Caco-2 (cell line): ENCODE data around the gene CSTF1. TPM values are rescaled to one million over a fixed set of nuclear protein-coding genes. Genes with fewer than 3 reads are reported as not detected.

Source experiments
- BruUV-seq: library from RNA; stranded (reverse); fragments of 400-500 nt; replicated peaks from 2 replicates; lab custom pipeline; 2021; lab: Mats Ljungman, UMichigan
- CTCF ChIA-PET: fragments of 300-600 bp; sonication (Branson Sonifier 250); formaldehyde crosslinking; loops from one replicate; lab custom pipeline; 2022; ENCODE audit warnings: antibody characterized with exemption; lab: Charles Lee
- POLR2A ChIA-PET: fragments of 300-600 bp; sonication (Branson Sonifier 250); formaldehyde crosslinking; loops from one replicate; lab custom pipeline; 2022; ENCODE audit warnings: antibody characterized with exemption; lab: Charles Lee
- DNase-seq, 2 experiments: peaks; one replicate each; pipeline versions ENCODE4 v3.0.0 to v3.0.0-alpha.2; 2020 to 2022
- H3K27me3 ChIP-seq: replicated peaks from 2 replicates; pipeline ENCODE4 v1.6.0; 2011; ENCODE audit warnings: low read length; ENCODE audit not compliant: control insufficient read depth, insufficient read depth
- H3K36me3 ChIP-seq: 2 replicates; pipeline ENCODE4 v1.5.1; 2011; ENCODE audit warnings: low read length; ENCODE audit not compliant: control insufficient read depth, insufficient read depth
- H3K4me1 ChIP-seq: fragments of 250-450 bp; sonication (Bioruptor Pico); 2 replicates; pipeline ENCODE4 v1.5.1; 2020; ENCODE audit warnings: mild to moderate bottlenecking
- H3K4me3 ChIP-seq: 2 replicates; pipeline ENCODE4 v1.5.1; 2011; ENCODE audit warnings: low read depth, mild to moderate bottlenecking, control low read depth, low read length
- H3K9me3 ChIP-seq: fragments of 250-450 bp; sonication (Bioruptor Pico); 2 replicates; pipeline ENCODE4 v1.5.1; 2020; ENCODE audit warnings: mild to moderate bottlenecking, moderate library complexity
- H3K27ac Mint-ChIP-seq: one replicate; pipeline ENCODE4 v1.8.0; 2022; ENCODE audit warnings: mixed read lengths; ENCODE audit not compliant: unreplicated experiment
- H3K27me3 Mint-ChIP-seq: one replicate; pipeline ENCODE4 v1.8.0; 2022; ENCODE audit warnings: mixed read lengths; ENCODE audit not compliant: insufficient read depth, unreplicated experiment
- H3K36me3 Mint-ChIP-seq: one replicate; pipeline ENCODE4 v1.8.0; 2022; ENCODE audit warnings: mild to moderate bottlenecking, mixed read lengths; ENCODE audit not compliant: insufficient read depth, unreplicated experiment
- H3K4me1 Mint-ChIP-seq: one replicate; pipeline ENCODE4 v1.8.0; 2022; ENCODE audit warnings: low read depth, mixed read lengths; ENCODE audit not compliant: unreplicated experiment
- H3K4me3 Mint-ChIP-seq: one replicate; pipeline ENCODE4 v1.8.0; 2022; ENCODE audit warnings: mild to moderate bottlenecking, moderate library complexity, mixed read lengths; ENCODE audit not compliant: unreplicated experiment
- H3K9me3 Mint-ChIP-seq: one replicate; pipeline ENCODE4 v1.8.0; 2022; ENCODE audit warnings: mixed read lengths; ENCODE audit not compliant: unreplicated experiment
- CTCF ChIP-seq, 2 experiments: fragments of 200-600 bp in 1 of 2; IDR thresholded peaks; 1 replicate in 1 of 2; 2 replicates in 1 of 2; pipeline versions ENCODE4 v1.5.1 to v1.8.0; 2011 to 2022; ENCODE audit warnings: antibody characterized with exemption in 1 of 2, control low read depth in 1 of 2, inconsistent platforms in 1 of 2, low read depth in 1 of 2, low read length in 1 of 2, mild to moderate bottlenecking in 1 of 2, moderate library complexity in 1 of 2; ENCODE audit not compliant: insufficient read depth in 1 of 2, severe bottlenecking in 1 of 2, unreplicated experiment in 1 of 2
- intact Hi-C: fragments of 100-400 bp; cut with micrococcal nuclease; formaldehyde crosslinking; loops from one replicate; pipeline ENCODE4 v1.10.0; 2022; ENCODE audit not compliant: unreplicated experiment
- total RNA-seq: library from RNA; stranded (reverse); gene quantifications from 2 replicates; pipeline ENCODE4 v1.2.3, GENCODE V29; 2022

Gene CSTF1
- total RNA-seq, 1 experiment from 2014 or later = 97.0 TPM

- no peak for DNase-seq
- no peaks in the 10 kb centered on the region for H3K36me3 ChIP-seq
- H3K4me1 ChIP-seq = peaks cover 21% of the 10 kb centered on the region
- TF ChIP-seq CTCF (IDR thresholded peaks at IDR 0.05; ENCODE audit: insufficient read depth in 1 of 2, low read depth in 1 of 2, low read length in 1 of 2, severe bottlenecking in 1 of 2, unreplicated experiment in 1 of 2) = no peak
- CTCF ChIA-PET = no interaction called here
- H3K4me1 Mint-ChIP-seq = peaks cover 32% of the 10 kb centered on the region
- H3K4me3 ChIP-seq = no peak overlapping the region
- no peaks in the 10 kb centered on the region for H3K27me3 ChIP-seq
- POLR2A ChIA-PET = no interaction called here
- no peak overlapping the region for H3K4me3 Mint-ChIP-seq
- no TSS peak for BruUV-seq
- H3K27me3 Mint-ChIP-seq = no peaks in the 10 kb centered on the region
- H3K9me3 Mint-ChIP-seq = no peaks in the 10 kb centered on the region
- no peak overlapping the region for H3K27ac Mint-ChIP-seq
- intact Hi-C loops = no loop called here
- no peaks in the 10 kb centered on the region; the same call in 1 of the 2 replicates for H3K9me3 ChIP-seq
- H3K36me3 Mint-ChIP-seq = no peaks in the 10 kb centered on the region
Observed at GRCh38 chr20:56426926-56427325, 34.5 kb downstream of the CSTF1 start.

- no peaks in the 10 kb centered on the region for H3K36me3 Mint-ChIP-seq
- peaks cover 25% of the 10 kb centered on the region for H3K4me1 Mint-ChIP-seq
- H3K4me1 ChIP-seq = peaks cover 12% of the 10 kb centered on the region
- CTCF ChIA-PET = interaction anchor here (1.3 kb wide), 1 partner anchor 36 kb away, joined by 3 read pairs; the partner anchor contains the start of gene AURKA
- H3K9me3 Mint-ChIP-seq = no peaks in the 10 kb centered on the region
- POLR2A ChIA-PET = no interaction called here
- H3K36me3 ChIP-seq = no peaks in the 10 kb centered on the region
- no TSS peak for BruUV-seq
- H3K27ac Mint-ChIP-seq = no peak overlapping the region
- H3K4me3 Mint-ChIP-seq = no peak overlapping the region
- H3K27me3 Mint-ChIP-seq = no peaks in the 10 kb centered on the region
- H3K27me3 ChIP-seq = no peaks in the 10 kb centered on the region
- intact Hi-C loops = no loop called here
- no peak overlapping the region for H3K4me3 ChIP-seq
- H3K9me3 ChIP-seq = no peaks in the 10 kb centered on the region; the same call in 1 of the 2 replicates
- DNase-seq = no peak
- TF ChIP-seq CTCF (IDR thresholded peaks at IDR 0.05; ENCODE audit: insufficient read depth in 1 of 2, low read depth in 1 of 2, low read length in 1 of 2, severe bottlenecking in 1 of 2, unreplicated experiment in 1 of 2) = no peak
Observed at GRCh38 chr20:56427797-56428196, 35.4 kb downstream of the CSTF1 start.

GRCh38 chr20:56428410-56428809, 36.0 kb downstream of the CSTF1 start:
- Mint-ChIP-seq H3K27ac (no peak overlapping the region), H3K27me3 (no peaks in the 10 kb centered on the region)
- CTCF ChIA-PET = interaction anchor here (1.3 kb wide), 1 partner anchor 37 kb away, joined by 3 read pairs; the partner anchor contains the start of gene AURKA

More at GRCh38 chr20:56428410-56428809, 36.0 kb downstream of the CSTF1 start:
- Mint-ChIP-seq H3K9me3 (no peaks in the 10 kb centered on the region), H3K36me3 (no peaks in the 10 kb centered on the region), H3K4me1 (peaks cover 25% of the 10 kb centered on the region), H3K4me3 (no peak overlapping the region)
- DNase-seq = no peak
- no peak for TF ChIP-seq CTCF (IDR thresholded peaks at IDR 0.05; ENCODE audit: insufficient read depth in 1 of 2, low read depth in 1 of 2, low read length in 1 of 2, severe bottlenecking in 1 of 2, unreplicated experiment in 1 of 2)
- no TSS peak for BruUV-seq
- Histone ChIP-seq H3K27me3 (no peaks in the 10 kb centered on the region), H3K4me3 (no peak overlapping the region), H3K4me1 (peaks cover 11% of the 10 kb centered on the region), H3K9me3 (no peaks in the 10 kb centered on the region; the same call in 1 of the 2 replicates), H3K36me3 (no peaks in the 10 kb centered on the region)
- POLR2A ChIA-PET = no interaction called here
- intact Hi-C loops = no loop called here
